ENCODE measurements around the gene CYB561D1.
A peak's percentile ranks its signal among the peaks of the same experiment; 100 is the strongest.

The CYB561D1 gene

DNA sequence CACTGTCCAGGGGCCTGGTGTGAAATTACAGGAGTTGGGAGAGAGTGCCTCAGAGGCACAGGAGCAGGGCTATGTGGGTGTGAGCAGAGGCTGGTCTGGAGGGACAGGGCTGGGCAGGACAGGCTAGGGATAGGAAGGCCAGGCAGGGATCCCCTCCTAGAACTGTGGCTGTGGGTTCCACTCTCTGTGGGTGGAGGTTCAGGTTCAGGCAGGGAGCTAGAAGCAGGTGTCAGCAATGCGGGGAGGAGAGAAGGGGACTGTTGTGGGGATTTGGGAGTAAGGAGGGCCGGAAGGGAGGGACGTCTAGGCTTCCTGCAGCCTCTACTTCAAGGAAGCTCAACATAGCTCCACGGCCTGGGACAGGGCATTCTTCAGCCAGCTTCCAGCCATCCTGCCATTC, 37.5 kb downstream of the CYB561D1 start:
- DNase-seq = no peak

DNA sequence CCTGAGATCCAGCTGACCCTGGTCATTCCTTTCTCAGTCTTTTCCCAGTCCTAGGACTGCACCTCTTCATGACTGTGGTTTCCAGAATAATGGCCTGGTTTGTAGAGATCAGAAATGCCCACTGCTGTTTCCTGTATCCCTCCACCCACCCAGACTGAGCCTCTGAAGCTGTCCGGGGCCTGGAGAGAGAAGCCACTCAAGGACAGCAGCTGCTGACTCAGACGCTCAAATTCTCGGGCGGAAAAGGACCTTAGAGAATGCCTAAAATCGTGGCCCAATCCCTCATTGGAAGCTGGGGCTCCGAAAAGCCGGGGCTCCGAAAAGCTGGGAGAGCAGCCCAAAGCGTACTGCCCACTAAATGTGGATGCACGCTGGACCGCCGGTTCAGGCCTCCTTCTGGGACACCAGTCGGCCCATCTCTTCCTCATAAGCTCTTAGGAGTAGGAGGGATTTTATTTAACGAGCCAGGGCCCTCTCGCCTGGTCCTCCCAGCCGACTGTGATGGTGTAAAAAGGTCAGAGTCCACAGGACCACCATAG, 38.0 kb downstream of the CYB561D1 start:
- no peak for DNase-seq

DNA sequence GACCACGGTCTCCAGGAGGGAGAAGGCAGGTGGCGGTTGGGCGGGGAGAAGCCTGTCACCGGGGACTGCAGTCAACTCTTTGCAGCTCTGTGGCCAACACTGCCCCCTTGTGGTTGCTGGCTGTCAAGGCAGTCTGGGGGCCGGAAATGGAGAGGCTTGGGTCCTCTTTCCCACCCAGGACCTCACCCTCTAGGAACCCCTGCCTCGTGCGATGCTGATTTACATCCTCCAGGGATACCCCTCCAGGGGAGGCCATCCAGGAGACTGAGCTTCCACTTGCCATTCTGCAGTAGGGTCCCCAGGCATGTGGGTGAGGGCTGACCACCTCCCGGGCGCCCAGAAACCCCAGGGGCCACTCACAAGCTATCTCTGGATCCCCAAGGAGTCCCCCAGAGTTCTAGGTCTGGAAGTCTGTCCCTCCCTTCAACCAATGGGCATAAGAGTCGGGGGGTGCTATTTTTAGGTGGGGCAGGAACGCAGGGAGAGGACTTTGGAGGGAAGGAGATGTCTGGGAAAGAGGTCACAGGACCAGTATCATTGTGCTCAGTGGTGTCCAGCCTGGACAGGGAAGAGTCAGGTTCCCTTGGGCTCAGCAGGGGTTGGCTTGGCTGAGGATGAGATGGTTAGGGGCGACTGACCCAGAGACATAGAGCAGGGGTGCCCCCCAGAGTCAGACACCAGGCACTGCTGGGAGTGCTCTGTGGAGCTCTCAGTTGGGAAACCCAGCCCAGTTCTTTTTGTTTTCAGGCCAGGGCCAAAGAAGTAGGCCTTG, 38.7 kb downstream of the CYB561D1 start:
- DNase-seq = peak; percentile 43 to 62

DNA sequence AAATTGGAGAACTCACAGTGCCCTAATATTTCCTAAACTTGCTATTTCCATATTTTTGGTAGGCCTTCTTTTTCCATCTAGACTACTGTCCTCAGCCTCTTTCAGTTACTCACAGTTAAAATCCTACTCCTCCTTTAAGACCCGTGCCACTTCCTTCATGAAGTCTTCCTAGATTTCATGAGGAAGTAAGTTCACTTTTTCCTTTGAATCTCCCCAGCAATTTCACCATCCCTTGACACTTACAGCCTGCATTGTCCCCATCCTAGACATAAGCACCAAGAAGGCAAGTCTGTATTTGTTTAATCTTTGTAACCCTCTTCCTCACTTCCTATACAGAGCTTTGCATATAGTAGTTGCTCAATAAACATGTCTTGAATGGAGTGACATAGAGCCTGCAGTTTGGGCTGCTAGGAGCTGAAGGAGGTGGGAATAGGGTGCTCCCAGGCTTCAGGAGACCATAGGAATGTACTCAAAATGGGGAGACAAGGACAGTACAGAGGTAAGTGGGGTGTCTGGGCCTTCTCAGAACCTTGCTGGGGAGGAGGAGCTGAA, 40.5 kb downstream of the CYB561D1 start:
- no peak for DNase-seq

DNA sequence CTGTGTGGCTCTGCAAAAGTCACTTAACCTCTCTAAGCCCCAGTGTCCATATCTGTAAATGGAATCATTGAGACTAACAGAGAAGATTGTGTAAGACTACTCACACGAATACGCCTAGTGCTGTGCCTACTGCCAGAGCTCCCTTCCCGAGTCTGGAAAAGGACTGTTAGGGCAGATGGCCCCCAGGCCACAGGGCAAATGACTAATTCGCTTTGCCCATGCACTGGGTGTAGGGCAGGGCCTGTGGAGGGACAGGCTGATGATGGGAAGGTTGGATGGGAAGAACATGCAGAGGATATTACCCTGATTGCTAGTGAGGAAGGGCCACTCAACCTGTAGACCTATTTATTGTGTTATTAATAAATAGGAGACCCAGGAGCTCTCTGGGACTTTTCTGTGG, 41.6 kb downstream of the CYB561D1 start:
- no peak for DNase-seq

DNA sequence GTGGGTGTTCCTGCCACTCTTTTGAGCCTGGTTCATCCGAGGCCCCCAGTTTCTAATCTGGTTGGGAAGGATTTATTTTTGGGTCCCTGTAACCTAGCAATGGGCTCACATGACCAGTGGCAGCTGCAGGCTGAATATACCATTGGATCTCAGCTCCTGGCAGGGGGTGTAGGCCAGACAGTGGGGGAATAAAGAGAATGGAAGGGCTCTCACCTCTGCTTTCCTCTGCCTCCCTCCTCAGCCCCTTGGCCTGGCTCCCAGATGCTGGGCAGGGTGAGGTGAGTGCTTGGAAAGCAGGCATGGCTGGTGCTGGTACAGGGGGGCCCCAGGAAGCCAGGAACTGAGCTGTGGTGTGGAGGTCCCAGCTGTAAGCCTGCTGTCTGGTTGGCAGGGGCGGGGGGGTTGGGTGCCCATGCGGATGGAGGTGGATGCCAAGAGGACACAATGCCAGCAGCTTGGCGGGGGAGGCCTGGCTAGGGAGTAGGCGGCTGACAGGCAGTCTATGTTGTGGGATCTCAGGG, 42.1 kb downstream of the CYB561D1 start:
- DNase-seq = no peak

DNA sequence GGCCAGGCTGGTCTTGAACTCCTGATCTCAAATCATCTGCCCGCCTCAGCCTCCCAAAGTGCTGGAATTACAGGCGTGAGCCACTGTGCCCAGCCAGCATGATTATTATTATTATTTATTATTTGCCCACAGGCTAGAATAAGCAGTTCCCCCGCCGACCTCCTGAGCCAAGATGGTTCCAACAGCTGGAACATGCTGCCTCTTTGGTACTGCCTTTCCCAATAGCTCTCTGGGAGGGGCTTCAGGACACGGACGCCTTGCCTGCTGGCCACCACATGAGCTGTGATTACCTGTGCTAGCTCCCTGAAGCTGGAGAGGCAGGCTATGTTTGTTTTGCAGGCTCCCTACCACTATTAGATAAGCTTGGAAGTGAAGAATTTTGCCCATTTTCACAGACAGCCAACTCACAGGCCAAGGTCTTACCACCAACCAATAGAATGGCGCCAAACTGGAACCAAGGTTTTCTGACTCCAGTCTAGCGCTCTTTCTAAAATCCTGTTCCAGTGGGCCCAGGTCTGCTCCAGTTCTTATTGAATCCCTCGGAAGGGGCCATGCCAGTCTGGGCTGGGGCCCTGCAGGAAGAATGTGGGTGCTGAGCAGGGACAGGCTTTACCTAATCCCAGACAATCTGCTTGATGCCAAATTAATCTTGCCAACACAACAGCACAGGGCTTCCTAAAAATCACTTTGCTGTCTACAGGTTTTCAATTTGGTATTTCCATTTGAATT, 43.7 kb downstream of the CYB561D1 start:
- DNase-seq = no peak

DNA sequence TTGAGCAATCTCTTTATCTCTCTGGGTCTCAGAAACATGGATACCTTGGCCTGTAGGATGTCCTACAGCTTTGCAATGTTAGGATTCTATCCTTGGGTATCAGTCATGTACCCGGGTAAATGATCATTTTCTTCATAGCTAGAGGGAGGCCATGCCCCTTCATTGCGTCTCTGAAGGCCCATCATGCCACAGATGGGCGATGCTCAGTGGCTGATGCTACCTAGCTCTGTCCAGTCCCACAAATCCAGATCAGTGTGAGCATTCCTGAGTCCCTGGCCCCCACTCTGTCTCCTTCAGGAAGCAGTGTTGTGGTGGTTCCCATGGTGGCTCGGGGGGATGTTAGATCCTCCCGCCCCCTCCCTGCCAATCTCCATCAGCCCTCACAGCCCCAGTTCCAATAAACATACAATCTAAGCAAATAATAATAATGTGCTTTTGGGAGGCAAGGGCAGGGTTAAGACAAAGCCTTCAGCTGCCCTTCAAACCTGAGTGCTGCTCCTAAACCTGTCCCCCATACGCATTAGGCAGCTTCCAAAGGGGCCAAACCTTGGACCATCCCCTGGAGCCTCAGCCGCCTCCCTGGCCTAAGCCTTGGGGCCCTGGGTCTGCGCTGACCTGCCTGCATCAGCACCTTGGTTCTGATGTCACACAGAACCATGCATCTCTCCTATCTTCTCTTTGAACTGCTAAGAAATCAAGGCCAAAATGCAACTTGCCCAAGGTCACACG, 45.1 kb downstream of the CYB561D1 start:
- no peak for DNase-seq

DNA sequence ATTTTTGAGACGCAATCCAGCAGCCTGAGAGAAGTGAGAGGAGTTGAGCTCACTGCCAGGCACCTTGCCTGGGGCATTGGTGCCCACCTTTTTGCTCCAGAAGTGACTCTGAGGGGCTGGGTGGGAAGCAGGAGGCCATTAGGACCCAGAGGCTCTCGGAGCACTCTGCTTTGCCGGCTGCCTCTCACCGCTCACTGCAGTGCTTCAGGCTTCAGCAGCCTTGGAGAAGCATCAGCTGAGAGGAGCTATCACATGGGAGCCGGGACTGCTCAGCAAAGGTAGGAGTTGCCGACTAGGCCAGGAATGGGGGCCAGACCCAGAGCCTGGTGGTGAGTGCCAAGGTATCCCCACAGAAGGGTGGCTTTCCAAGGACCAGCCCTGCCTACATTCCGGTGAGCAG, 45.8 kb downstream of the CYB561D1 start, which contains the start of gene GPR61:
TSS of gene GPR61 (plus strand) at position 197 of the 400 bp plus-strand sequence. CDS start 3,151 bp downstream, outside the sequence.
- DNase-seq = no peak

DNA sequence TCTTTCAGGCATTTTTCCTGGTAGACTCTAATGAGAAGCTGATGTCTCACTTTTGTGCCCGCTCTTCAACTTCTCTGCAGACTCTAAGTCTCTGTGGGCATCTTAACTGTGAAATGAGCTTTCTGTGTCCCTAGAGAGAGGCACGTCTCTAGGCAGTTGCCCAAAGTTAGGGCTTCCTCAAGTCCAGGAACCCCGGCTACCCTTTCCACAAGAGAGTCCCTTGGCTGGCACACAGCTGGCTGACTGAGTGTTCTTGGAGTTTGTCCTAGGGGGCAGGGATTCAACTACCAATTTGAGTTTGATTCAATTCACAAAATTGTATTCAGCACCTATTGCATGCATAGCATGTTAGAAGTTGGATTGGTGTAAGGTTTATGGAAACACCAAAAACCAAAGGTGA, 47.2 kb downstream of the CYB561D1 start:
- DNase-seq = no peak

DNA sequence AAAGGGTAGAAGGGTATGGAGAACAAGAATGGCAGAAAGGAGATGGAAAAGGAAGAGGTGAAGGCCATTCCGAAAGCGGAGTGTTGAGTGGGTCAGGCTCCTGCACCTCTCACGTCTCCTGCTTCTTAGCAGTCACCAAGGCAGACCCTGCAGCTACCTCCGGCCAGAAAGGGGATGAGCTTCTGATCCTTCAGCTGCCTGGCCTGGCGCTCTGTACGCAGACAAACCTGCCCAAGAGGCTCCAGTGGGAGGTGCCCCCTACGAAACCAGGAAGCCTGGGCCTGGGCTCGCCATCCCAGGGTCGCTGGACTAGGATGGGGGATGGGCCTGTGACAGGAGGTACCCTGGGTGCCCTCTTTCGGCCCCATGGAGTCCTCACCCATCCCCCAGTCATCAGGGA, 48.8 kb downstream of the CYB561D1 start:
- no peak for DNase-seq

DNA sequence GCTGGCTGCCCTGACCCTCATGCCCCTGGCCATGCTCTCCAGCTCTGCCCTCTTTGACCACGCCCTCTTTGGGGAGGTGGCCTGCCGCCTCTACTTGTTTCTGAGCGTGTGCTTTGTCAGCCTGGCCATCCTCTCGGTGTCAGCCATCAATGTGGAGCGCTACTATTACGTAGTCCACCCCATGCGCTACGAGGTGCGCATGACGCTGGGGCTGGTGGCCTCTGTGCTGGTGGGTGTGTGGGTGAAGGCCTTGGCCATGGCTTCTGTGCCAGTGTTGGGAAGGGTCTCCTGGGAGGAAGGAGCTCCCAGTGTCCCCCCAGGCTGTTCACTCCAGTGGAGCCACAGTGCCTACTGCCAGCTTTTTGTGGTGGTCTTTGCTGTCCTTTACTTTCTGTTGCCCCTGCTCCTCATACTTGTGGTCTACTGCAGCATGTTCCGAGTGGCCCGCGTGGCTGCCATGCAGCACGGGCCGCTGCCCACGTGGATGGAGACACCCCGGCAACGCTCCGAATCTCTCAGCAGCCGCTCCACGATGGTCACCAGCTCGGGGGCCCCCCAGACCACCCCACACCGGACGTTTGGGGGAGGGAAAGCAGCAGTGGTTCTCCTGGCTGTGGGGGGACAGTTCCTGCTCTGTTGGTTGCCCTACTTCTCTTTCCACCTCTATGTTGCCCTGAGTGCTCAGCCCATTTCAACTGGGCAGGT, 49.5 kb downstream of the CYB561D1 start:
- DNase-seq = no peak

DNA sequence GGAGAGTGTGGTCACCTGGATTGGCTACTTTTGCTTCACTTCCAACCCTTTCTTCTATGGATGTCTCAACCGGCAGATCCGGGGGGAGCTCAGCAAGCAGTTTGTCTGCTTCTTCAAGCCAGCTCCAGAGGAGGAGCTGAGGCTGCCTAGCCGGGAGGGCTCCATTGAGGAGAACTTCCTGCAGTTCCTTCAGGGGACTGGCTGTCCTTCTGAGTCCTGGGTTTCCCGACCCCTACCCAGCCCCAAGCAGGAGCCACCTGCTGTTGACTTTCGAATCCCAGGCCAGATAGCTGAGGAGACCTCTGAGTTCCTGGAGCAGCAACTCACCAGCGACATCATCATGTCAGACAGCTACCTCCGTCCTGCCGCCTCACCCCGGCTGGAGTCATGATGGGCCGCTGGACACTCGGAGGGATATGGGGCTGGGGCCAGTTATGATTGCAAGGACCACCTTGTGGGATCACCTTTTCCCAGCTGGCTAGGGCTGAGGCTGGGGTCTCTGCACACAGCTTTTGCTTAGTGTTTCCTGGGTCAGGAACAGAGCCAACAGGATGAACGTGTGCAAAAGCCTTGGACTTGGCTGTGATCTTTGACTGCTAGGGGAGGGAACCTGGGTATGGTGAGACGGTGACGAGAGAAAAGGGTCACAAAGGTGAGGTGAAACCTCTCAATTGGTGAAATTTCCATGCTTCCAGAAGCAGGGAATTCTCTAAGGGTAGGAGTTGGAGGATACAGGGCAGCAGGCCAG, 50.3 kb downstream of the CYB561D1 start:
- no peak for DNase-seq

DNA sequence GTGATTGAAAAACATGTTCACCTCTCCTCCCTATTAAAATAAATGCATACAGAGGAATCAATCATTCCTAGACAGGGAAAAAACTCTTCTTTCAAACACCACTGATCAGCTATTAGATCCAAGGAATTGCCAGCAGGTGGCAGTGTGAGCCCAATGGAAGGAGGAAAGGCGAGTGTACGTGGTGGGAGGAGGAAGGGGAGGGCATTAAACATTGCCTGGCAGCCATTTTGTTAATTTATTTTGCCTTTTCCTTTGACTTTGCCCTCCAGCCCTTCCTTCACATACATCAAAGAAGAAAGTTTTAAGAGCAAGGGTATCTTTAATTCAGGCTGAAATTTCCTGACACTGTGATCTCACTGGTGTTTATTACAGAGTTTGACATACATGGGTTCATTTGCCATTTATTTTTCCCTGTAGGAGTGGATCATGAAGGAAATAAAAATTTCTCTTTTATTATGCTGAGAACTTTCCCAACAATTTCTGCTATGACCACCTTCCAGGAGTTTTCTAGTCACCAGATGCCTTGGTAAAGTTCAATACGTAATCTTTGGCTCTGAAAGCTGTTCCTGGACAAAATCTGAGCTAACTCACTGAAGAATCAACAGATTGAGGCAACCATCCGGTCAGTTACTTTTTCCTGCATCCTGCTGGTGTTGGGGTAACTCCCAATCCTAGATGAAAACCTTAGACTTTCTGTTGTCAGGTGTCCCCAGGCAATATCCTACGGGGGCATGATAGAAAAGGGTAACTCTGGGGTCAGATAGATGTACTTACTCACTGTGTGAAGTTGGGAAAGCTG, 52.6 kb downstream of the CYB561D1 start:
- DNase-seq = peak; percentile 74 to 80

DNA sequence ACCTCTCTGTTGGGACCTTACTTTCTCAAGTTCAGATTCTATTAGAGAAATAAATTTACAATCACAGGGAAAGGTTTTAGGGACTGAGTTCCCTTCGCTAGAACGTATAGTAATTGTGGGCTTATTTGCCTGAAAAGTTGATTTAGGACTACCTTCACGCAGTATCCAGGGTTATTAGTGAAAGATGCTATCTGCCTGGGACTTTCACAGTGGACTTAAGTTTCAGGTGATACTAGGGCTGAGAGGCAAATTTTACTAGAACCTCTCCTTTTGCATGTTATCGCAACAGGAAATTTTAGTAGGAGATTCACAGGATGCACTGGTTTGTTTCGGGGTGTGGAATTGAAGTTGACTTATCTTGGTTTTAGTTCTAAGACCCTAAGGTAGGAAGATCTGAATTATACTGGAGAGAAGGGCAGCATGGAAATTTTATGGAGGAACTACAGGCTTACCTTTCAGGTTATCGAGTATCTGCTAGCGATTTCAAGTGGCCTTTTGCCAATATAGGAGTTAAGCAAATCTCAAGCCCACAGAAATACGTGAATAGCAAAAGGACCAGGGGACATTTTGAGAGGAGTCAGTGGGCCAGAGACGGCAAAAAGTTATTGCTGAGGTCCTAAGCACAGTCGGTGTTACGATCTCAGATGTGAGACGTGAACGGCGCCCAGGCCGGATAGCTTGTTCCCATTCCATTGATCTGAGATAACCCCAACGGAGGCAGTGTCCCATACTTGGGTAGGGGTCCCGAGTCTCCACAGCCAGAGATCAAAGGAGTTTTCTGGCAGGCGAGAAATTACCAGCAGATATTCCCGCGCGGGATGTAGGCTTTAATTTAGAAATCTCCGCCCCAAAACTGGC, 53.8 kb downstream of the CYB561D1 start:
- no peak for DNase-seq

DNA sequence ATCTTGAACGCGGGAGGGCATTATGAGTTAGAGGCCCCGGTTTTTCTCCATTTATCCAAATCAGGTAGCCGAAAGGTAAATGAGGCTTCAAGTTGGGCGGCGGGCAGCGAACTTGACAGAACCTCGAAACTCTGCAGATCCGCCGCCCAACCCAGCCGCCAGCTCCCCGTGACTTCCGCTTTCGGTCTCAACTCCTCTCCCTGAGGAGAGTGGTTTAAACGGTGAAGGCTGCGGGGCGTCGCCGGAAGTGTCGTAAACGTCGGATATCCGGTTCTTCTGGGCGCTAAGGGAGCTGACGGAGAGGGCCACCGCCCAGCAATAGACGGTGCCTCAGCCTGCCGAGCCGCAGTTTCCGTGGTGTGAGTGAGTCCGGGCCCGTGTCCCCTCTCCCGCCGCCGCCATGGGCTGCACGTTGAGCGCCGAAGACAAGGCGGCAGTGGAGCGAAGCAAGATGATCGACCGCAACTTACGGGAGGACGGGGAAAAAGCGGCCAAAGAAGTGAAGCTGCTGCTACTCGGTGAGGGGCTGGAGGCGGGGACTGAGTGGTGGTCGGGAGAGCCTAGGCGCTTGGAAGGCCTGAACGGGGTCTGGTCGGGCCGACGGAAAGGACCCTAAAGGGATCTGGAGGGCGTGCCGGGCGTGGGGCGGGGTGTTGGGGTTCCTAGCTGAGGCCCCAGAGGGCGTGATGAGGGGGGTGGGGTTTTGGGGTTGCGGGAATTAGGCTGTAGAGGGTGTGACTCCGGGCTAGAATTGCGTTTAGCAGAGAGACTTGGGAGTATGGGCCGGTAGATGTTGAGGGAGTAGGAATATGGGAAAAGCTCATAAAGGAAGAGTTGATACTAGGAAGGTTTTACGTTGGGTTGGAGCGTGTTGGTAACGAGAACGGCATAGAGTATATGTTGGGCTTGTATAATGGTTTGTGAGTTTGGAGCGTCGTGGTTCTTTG, 54.7 kb downstream of the CYB561D1 start, which contains the start of gene GNAI3:
TSS of gene GNAI3 (plus strand) at position 295 of the 947 bp plus-strand sequence. CDS start at position 401, 106 bp downstream.
- DNase-seq = peak; percentile 90 to 91

All from NCI-H1930 (cell line).